ENCODE data around the gene KCNJ12.
"Not testable (repeated sequence)": the region's sequence is repeated elsewhere in the genome, so short reads cannot be mapped to it uniquely, and the experiment has no call there.

DNA sequence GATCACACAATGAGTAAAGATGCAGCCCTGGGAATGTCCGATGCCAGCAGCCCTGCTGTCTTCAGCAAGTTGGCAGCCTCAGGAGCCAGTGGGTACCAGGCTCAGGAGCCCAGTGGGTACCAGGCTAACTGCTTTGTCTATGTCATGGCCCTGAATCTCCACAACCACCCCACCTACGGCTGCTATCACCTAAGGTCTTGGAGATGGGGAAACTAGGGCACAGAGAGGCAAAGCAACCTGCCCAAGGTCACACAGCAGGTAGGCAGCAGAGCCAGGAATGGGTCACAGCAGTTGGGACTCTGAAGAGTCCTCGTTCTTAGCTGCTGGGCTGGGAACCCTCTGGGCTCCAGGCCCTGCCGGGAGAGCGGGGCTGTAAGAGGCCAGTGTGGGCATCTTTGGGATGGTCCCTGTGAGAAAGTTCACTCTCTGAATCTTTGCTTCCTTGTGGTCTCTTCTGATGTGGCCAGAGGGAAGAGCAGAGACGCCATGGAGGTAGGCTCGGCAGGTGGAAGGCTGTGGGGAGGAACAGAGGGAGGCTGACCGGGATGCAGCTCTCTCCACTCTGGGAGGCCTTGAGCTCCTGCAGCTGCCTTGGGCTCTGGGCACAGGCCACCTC, 34.1 kb upstream of the KCNJ12 start:
- TF ChIP-seq, protein P1, sequence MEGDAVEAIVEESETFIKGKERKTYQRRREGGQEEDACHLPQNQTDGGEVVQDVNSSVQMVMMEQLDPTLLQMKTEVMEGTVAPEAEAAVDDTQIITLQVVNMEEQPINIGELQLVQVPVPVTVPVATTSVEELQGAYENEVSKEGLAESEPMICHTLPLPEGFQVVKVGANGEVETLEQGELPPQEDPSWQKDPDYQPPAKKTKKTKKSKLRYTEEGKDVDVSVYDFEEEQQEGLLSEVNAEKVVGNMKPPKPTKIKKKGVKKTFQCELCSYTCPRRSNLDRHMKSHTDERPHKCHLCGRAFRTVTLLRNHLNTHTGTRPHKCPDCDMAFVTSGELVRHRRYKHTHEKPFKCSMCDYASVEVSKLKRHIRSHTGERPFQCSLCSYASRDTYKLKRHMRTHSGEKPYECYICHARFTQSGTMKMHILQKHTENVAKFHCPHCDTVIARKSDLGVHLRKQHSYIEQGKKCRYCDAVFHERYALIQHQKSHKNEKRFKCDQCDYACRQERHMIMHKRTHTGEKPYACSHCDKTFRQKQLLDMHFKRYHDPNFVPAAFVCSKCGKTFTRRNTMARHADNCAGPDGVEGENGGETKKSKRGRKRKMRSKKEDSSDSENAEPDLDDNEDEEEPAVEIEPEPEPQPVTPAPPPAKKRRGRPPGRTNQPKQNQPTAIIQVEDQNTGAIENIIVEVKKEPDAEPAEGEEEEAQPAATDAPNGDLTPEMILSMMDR (IDR thresholded peaks at IDR 0.05): not testable (repeated sequence)
- TF ChIP-seq POLR2A (IDR thresholded peaks at IDR 0.05): not testable (repeated sequence)
